Testis (tissue), 2 donors: ENCODE measurements around the gene ZPBP2.

Source experiments
- CTCF ChIP-seq, 3 experiments: fragments of 450-650 bp in 2 of 3; fragments of 200-600 bp in 1 of 3; sonication (generic) in 1 of 3; IDR thresholded peaks; one replicate each; pipeline ENCODE4 v1.5.1; 2016 to 2019; ENCODE audit warnings: antibody characterized with exemption in 3 of 3, mild to moderate bottlenecking in 2 of 3, moderate library complexity in 1 of 3
- POLR2A ChIP-seq: fragments of 450-650 bp; IDR thresholded peaks from one replicate; pipeline ENCODE4 v1.6.1; 2017; ENCODE audit warnings: antibody characterized with exemption, mild to moderate bottlenecking, moderate library complexity

GRCh38 chr17:39861235-39861634 lies 6.8 kb upstream of the ZPBP2 start:
- TF ChIP-seq CTCF (IDR thresholded peaks at IDR 0.05): no peak
- TF ChIP-seq POLR2A: no peak
